ENCODE data around the gene PXDN. TPM values are rescaled to one million over a fixed set of nuclear protein-coding genes. Genes with fewer than 3 reads are reported as not detected.
"Not testable (repeated sequence)": the region's sequence is repeated elsewhere in the genome, so short reads cannot be mapped to it uniquely, and the experiment has no call there.

The PXDN gene
- total RNA-seq, 1 donor from 2014 or later: 2.5 TPM

GRCh38 chr2:1683297-1683696, 61.0 kb downstream of the PXDN start:
- intact Hi-C loops (cut with micrococcal nuclease): no loop called here

- intact Hi-C loops (cut with micrococcal nuclease): no loop called here
Measured at GRCh38 chr2:1682181-1682440, 62.2 kb downstream of the PXDN start.

GRCh38 chr2:1681323-1682180, 62.8 kb downstream of the PXDN start:
- intact Hi-C loops (cut with micrococcal nuclease): no loop called here

GRCh38 chr2:1681017-1681318, 63.3 kb downstream of the PXDN start:
- intact Hi-C loops (cut with micrococcal nuclease): no loop called here

- intact Hi-C loops (cut with micrococcal nuclease): no loop called here
Measured at GRCh38 chr2:1680222-1681016, 63.9 kb downstream of the PXDN start.

- intact Hi-C loops (cut with micrococcal nuclease): not testable (repeated sequence)
Measured at GRCh38 chr2:1679488-1680039, 64.8 kb downstream of the PXDN start.

- intact Hi-C loops (cut with micrococcal nuclease): not testable (repeated sequence)
Measured at GRCh38 chr2:1679065-1679464, 65.2 kb downstream of the PXDN start.

- intact Hi-C loops (cut with micrococcal nuclease): no loop called here
Measured at GRCh38 chr2:1678609-1679008, 65.7 kb downstream of the PXDN start.

- intact Hi-C loops (cut with micrococcal nuclease): no loop called here
Measured at GRCh38 chr2:1677821-1678165, 66.5 kb downstream of the PXDN start.

- intact Hi-C loops (cut with micrococcal nuclease): no loop called here
Measured at GRCh38 chr2:1676913-1677820, 67.1 kb downstream of the PXDN start.

- intact Hi-C loops (cut with micrococcal nuclease): no loop called here
Measured at GRCh38 chr2:1676091-1676912, 68.0 kb downstream of the PXDN start.

GRCh38 chr2:1675633-1676032, 68.7 kb downstream of the PXDN start:
- intact Hi-C loops (cut with micrococcal nuclease): no loop called here

- intact Hi-C loops (cut with micrococcal nuclease): no loop called here
Measured at GRCh38 chr2:1674766-1675397, 69.4 kb downstream of the PXDN start.

GRCh38 chr2:1674276-1674675, 70.0 kb downstream of the PXDN start:
- intact Hi-C loops (cut with micrococcal nuclease): no loop called here

GRCh38 chr2:1673160-1673944, 71.0 kb downstream of the PXDN start:
- intact Hi-C loops (cut with micrococcal nuclease): no loop called here

- intact Hi-C loops (cut with micrococcal nuclease): no loop called here
Measured at GRCh38 chr2:1672738-1673137, 71.6 kb downstream of the PXDN start.

- intact Hi-C loops (cut with micrococcal nuclease): no loop called here
Measured at GRCh38 chr2:1671916-1672315, 72.4 kb downstream of the PXDN start.

- intact Hi-C loops (cut with micrococcal nuclease): no loop called here
Measured at GRCh38 chr2:1670636-1671035, 73.7 kb downstream of the PXDN start.

GRCh38 chr2:1665761-1666505, 78.4 kb downstream of the PXDN start:
- intact Hi-C loops (cut with micrococcal nuclease): no loop called here

All from T-helper 1 cell treated with Interleukin-12 subunit alpha and Interleukin-12 subunit beta and Interleukin-4 antibody, amounts not matched to agents 30 ng/mL and 1 ng/mL, for 36 hours (primary cell).